ENCODE data around the gene SPOCK2. TPM values are rescaled to one million over a fixed set of nuclear protein-coding genes. Genes with fewer than 3 reads are reported as not detected.

Gene SPOCK2
- total and polyA plus RNA-seq, 2 of the 13 experiments (the other 11 are each of a cell fraction or from before 2014, with no cell fraction given), result 8.6 to 30.6 TPM

DNA sequence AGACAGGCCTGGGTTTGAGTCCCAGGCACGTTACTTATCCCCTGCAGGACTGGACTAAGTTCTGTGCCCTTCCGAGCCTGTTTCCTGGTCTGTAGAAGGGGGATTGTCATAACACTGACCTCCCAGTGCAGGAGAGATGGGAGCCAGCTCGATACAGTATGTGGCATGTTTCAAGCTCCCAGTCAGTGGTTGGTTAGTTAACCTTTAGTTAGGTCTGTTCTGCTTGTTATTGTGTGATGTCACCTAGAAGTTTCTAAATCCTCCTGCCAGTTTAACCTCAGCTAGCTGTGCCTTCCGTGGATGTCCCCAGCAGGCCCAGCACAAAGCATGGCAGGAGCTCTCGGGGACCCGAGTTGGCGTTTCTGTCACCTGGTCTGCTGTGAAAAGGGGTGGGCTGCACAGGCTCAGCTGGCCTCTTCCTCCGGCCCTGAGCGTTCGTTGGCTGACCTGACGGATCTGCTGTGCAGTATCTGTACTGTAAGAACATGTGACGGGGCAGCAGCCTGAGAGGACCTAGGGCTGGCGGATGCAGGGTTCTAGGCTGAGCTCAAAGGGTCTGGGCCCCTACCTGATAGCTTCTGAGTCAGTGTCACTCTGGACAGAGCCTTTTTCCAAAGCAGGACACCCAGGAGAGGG is 53.0 kb downstream of the SPOCK2 start (continued):
- TF ChIP-seq, protein P1, sequence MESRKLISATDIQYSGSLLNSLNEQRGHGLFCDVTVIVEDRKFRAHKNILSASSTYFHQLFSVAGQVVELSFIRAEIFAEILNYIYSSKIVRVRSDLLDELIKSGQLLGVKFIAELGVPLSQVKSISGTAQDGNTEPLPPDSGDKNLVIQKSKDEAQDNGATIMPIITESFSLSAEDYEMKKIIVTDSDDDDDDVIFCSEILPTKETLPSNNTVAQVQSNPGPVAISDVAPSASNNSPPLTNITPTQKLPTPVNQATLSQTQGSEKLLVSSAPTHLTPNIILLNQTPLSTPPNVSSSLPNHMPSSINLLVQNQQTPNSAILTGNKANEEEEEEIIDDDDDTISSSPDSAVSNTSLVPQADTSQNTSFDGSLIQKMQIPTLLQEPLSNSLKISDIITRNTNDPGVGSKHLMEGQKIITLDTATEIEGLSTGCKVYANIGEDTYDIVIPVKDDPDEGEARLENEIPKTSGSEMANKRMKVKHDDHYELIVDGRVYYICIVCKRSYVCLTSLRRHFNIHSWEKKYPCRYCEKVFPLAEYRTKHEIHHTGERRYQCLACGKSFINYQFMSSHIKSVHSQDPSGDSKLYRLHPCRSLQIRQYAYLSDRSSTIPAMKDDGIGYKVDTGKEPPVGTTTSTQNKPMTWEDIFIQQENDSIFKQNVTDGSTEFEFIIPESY (CRISPR knock-in tag; IDR thresholded peaks at IDR 0.05), result peak; percentile 35; the same call in 1 of the 2 replicates
- 0 out of 2 replicates have a peak, but pooled peaks have one; percentile 11 for TF ChIP-seq GABPB1 (CRISPR knock-in tag; IDR thresholded peaks at IDR 0.05)
- TF ChIP-seq MED1 (CRISPR knock-in tag; IDR thresholded peaks at IDR 0.05), result 0 out of 2 replicates have a peak, but pooled peaks have one; percentile 17
- TF ChIP-seq, protein P2, sequence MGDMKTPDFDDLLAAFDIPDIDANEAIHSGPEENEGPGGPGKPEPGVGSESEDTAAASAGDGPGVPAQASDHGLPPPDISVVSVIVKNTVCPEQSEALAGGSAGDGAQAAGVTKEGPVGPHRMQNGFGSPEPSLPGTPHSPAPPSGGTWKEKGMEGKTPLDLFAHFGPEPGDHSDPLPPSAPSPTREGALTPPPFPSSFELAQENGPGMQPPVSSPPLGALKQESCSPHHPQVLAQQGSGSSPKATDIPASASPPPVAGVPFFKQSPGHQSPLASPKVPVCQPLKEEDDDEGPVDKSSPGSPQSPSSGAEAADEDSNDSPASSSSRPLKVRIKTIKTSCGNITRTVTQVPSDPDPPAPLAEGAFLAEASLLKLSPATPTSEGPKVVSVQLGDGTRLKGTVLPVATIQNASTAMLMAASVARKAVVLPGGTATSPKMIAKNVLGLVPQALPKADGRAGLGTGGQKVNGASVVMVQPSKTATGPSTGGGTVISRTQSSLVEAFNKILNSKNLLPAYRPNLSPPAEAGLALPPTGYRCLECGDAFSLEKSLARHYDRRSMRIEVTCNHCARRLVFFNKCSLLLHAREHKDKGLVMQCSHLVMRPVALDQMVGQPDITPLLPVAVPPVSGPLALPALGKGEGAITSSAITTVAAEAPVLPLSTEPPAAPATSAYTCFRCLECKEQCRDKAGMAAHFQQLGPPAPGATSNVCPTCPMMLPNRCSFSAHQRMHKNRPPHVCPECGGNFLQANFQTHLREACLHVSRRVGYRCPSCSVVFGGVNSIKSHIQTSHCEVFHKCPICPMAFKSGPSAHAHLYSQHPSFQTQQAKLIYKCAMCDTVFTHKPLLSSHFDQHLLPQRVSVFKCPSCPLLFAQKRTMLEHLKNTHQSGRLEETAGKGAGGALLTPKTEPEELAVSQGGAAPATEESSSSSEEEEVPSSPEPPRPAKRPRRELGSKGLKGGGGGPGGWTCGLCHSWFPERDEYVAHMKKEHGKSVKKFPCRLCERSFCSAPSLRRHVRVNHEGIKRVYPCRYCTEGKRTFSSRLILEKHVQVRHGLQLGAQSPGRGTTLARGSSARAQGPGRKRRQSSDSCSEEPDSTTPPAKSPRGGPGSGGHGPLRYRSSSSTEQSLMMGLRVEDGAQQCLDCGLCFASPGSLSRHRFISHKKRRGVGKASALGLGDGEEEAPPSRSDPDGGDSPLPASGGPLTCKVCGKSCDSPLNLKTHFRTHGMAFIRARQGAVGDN (CRISPR knock-in tag; IDR thresholded peaks at IDR 0.05), result peak; percentile 84
- TF ChIP-seq RBM39 (IDR thresholded peaks at IDR 0.05; ENCODE audit: low read depth, low read length, poor library complexity, severe bottlenecking), result no peak
- TF ChIP-seq SP5 (CRISPR knock-in tag; IDR thresholded peaks at IDR 0.05; ENCODE audit: borderline replicate concordance, low read depth), result no peak
- TF ChIP-seq NFKB2 (CRISPR knock-in tag; IDR thresholded peaks at IDR 0.05; ENCODE audit: borderline replicate concordance), result 0 out of 2 replicates have a peak, but pooled peaks have one; percentile 27
- peak; percentile 42; the same call in 1 of the 2 replicates for TF ChIP-seq ZFX (CRISPR knock-in tag; IDR thresholded peaks at IDR 0.05; ENCODE audit: low read depth)
- 0 out of 2 replicates have a peak, but pooled peaks have one; percentile 36 for TF ChIP-seq YEATS4 (CRISPR knock-in tag; IDR thresholded peaks at IDR 0.05; ENCODE audit: borderline replicate concordance)
- TF ChIP-seq ZNF83 (CRISPR knock-in tag; IDR thresholded peaks at IDR 0.05; ENCODE audit: borderline replicate concordance), result no peak
- peak; percentile 51 for TF ChIP-seq ZFY (CRISPR knock-in tag; IDR thresholded peaks at IDR 0.05)
- 0 out of 2 replicates have a peak, but pooled peaks have one; percentile 14 for TF ChIP-seq SRY (CRISPR knock-in tag; IDR thresholded peaks at IDR 0.05)
- TF ChIP-seq MYC (CRISPR knock-in tag; IDR thresholded peaks at IDR 0.05; ENCODE audit: borderline replicate concordance), result peak; percentile 19; the same call in 1 of the 2 replicates
- TF ChIP-seq, protein P3, sequence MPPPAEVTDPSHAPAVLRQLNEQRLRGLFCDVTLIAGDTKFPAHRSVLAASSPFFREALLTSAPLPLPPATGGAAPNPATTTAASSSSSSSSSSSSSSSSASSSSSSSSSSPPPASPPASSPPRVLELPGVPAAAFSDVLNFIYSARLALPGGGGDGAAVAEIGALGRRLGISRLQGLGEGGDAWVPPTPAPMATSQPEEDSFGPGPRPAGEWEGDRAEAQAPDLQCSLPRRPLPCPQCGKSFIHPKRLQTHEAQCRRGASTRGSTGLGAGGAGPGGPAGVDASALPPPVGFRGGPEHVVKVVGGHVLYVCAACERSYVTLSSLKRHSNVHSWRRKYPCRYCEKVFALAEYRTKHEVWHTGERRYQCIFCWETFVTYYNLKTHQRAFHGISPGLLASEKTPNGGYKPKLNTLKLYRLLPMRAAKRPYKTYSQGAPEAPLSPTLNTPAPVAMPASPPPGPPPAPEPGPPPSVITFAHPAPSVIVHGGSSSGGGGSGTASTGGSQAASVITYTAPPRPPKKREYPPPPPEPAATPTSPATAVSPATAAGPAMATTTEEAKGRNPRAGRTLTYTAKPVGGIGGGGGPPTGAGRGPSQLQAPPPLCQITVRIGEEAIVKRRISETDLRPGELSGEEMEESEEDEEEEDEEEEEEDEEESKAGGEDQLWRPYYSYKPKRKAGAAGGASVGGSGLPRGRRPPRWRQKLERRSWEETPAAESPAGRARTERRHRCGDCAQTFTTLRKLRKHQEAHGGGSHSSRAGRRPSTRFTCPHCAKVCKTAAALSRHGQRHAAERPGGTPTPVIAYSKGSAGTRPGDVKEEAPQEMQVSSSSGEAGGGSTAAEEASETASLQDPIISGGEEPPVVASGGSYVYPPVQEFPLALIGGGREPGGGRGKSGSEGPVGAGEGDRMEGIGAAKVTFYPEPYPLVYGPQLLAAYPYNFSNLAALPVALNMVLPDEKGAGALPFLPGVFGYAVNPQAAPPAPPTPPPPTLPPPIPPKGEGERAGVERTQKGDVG (CRISPR knock-in tag; IDR thresholded peaks at IDR 0.05; ENCODE audit: borderline replicate concordance), result peak; percentile 62; the same call in 1 of the 2 replicates
- TF ChIP-seq ZNF432 (CRISPR knock-in tag; IDR thresholded peaks at IDR 0.05; ENCODE audit: borderline replicate concordance), result no peak

Data from HepG2 (cell line).